Cardiac atrium fibroblast (primary cell): ENCODE results near the gene PIN4. TPM values are rescaled to one million over a fixed set of nuclear protein-coding genes. Genes with fewer than 3 reads are reported as not detected.

Source experiments
- total RNA-seq: library from RNA; depleted of rRNA; stranded (reverse); fragments of >200 nt; gene quantifications from 2 replicates; pipeline ENCODE4 v1.2.3, GENCODE V29; 2015

Gene PIN4
- total RNA-seq: 4.9 and 6.1 TPM in 2 replicates

GRCh38 chrX:72181178-72182125, at the start of gene PIN4:
Gene PIN4, plus strand, starts transcription at chrX:72181757. Its CDS starts 29 bp downstream, at chrX:72181786.

GRCh38 chrX:72238721-72239475, 57.3 kb downstream of the PIN4 start, which contains the start of gene ERCC6L:
Gene ERCC6L, minus strand, starts transcription at chrX:72239027. Its CDS starts 116 bp downstream, at chrX:72238911.

Other genes starting within 250 kb of the PIN4 start
- gene RTL5, start 49.8 kb upstream of the PIN4 start, total RNA-seq: 1.3 and 2.6 TPM in 2 replicates
- 0.36 and 1.8 TPM in 2 replicates for gene ERCC6L, start 57.3 kb downstream of the PIN4 start, total RNA-seq
- 830 and 954 TPM in 2 replicates for gene RPS4X, start 95.5 kb downstream of the PIN4 start, total RNA-seq
- gene CITED1, start 124.2 kb downstream of the PIN4 start, total RNA-seq: not detected in 2 replicates